NCI-H748 treated with DMSO at 0.1 percent for 48 hours (cell line): ENCODE data around the gene VAMP5.

Experiments
- DNase-seq: peaks from one replicate; lab custom pipeline; 2025; lab: John Stamatoyannopoulos, UW

VAMP5 gene

DNA sequence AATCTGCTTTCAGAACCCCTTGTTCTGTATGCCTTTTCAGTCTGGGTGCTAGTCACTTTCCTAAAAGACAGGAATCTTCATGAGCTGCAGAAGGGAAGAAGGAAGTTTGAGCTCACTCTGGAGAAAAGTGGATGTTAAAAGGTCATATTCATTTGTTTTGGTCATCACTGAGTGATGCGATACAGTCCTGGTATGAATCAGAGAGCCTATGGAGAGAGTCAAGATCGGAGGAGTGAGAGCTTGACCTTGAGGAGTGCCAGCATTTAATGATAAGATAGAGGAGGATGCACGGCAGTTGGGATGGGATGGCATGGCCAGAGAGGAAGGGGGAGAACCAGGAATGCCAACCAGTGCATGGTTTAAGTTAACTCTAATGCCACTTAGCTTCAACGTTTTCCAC lies 51.4 kb downstream of the VAMP5 start:
- no peak for DNase-seq

DNA sequence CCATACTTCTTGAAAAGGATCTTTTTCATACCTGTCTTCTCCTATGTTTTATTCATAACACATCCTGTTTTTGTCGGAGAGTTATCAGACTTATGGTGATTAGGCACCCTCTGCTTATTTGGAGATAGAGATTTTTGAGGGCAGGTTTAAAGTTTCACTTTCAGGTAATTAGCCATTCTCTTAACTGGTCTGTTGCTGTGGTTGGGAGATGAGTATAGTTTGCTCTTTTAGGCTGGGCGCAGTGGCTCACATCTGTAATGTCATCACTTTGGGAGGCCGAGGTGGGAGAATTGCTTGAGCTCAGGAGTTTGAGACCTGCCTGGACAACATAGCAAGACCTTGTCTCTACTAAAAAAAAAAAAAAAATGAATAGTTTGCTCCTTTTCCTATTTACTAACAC lies 58.5 kb downstream of the VAMP5 start:
- DNase-seq = no peak
